Measurements from ENCODE around the gene PRSS21.

DNA sequence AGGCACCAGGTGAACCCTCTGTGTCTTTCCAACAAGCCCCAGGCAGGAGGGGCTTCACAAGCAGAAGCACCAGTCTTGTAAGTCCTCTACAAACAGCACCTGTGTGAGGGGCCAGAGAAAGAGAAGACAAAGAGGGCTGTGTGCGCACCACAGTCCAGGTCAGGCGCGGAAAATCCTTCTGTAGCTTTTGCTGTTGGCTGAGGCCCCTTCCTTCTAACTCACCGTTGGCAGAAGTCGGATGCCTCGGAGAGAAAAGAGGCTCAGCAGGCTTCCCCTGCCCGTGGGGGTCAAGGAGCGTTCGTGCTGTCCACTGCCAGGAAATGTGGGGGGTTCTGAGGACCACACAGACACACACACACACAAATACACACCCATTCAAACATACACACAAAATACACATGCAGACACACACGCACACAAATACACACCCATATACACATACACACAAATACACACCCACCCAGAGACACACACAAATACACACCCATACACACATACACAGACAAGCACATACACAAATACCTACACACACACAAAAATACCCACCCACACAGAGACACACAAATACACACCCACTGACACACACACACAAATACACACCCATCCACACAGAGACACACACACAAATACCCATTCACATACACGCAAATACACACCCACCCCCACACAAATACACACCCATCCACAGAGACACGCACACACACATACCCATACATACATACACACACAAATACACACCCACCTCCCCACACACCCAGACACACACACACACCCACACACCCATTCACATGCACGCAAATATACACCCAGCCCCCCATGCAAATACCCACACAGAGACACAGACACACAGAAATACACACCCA lies 19.8 kb downstream of the PRSS21 start:
- TF ChIP-seq, protein P1, sequence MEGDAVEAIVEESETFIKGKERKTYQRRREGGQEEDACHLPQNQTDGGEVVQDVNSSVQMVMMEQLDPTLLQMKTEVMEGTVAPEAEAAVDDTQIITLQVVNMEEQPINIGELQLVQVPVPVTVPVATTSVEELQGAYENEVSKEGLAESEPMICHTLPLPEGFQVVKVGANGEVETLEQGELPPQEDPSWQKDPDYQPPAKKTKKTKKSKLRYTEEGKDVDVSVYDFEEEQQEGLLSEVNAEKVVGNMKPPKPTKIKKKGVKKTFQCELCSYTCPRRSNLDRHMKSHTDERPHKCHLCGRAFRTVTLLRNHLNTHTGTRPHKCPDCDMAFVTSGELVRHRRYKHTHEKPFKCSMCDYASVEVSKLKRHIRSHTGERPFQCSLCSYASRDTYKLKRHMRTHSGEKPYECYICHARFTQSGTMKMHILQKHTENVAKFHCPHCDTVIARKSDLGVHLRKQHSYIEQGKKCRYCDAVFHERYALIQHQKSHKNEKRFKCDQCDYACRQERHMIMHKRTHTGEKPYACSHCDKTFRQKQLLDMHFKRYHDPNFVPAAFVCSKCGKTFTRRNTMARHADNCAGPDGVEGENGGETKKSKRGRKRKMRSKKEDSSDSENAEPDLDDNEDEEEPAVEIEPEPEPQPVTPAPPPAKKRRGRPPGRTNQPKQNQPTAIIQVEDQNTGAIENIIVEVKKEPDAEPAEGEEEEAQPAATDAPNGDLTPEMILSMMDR (IDR thresholded peaks at IDR 0.05): no peak
- TF ChIP-seq POLR2A (IDR thresholded peaks at IDR 0.05): no peak
